Stomach (tissue), 9 donors: ENCODE data around the gene GLTP. TPM values are rescaled to one million over a fixed set of nuclear protein-coding genes. Genes with fewer than 3 reads are reported as not detected.

Experiments
- DNase-seq, 2 donors: peaks; one replicate each; pipeline versions ENCODE4 v3.0.0 to v3.0.0-alpha.2; 2013 to 2019
- H3K27ac ChIP-seq, 5 donors: fragments of 200-600 bp in 4 of 5; sonication (generic) in 4 of 5; one replicate each; pipeline ENCODE4 v1.5.1; 2013 to 2019; ENCODE audit warnings: mild to moderate bottlenecking in 1 of 5, moderate library complexity in 1 of 5
- H3K27me3 ChIP-seq, 3 donors: fragments of 200-600 bp; sonication (generic); one replicate each; pipeline ENCODE4 v1.5.1; 2017 to 2019; ENCODE audit warnings: mixed run types in 1 of 3
- H3K36me3 ChIP-seq, 4 donors: fragments of 200-600 bp; sonication (generic); 1 replicate in 3 of 4; 2 replicates in 1 of 4; pipeline ENCODE4 v1.5.1; 2016 to 2019
- H3K4me1 ChIP-seq, 4 donors: fragments of 200-600 bp; sonication (generic); one replicate each; pipeline ENCODE4 v1.5.1; 2016 to 2019
- H3K4me3 ChIP-seq, 4 donors: fragments of 200-600 bp; sonication (generic) in 3 of 4; one replicate each; pipeline ENCODE4 v1.5.1; 2016 to 2019; ENCODE audit warnings: mild to moderate bottlenecking in 1 of 4
- H3K9me3 ChIP-seq, 4 donors: fragments of 200-600 bp; sonication (generic); one replicate each; pipeline ENCODE4 v1.5.1; 2016 to 2019
- EP300 ChIP-seq: sonication (generic); formaldehyde crosslinking; IDR thresholded peaks from one replicate; pipeline ENCODE4 v1.6.1; 2017; ENCODE audit warnings: antibody characterized with exemption
- POLR2A ChIP-seq, 4 donors: fragments of 450-650 bp; IDR thresholded peaks; one replicate each; pipeline ENCODE4 v1.6.1; 2016; ENCODE audit warnings: antibody characterized with exemption in 4 of 4, control low read depth in 2 of 4, mild to moderate bottlenecking in 1 of 4, moderate library complexity in 1 of 4
- POLR2AphosphoS5 ChIP-seq, 3 donors: sonication (generic); formaldehyde crosslinking; IDR thresholded peaks; one replicate each; pipeline ENCODE4 v1.6.1; 2016; ENCODE audit warnings: antibody characterized with exemption in 3 of 3
- WGBS, 5 donors: extraction: QIAGEN DNeasy Blood & Tissue Kit in 3 of 5; methylation state at CpG; one replicate each; pipeline versions ENCODE4 v1.1.5 to v1.1.7; 2013 to 2018; 5-methylcytosine and 5-hydroxymethylcytosine counted together
- intact Hi-C: fragments of 100-400 bp; cut with DNase I; formaldehyde crosslinking; loops from one replicate; pipeline ENCODE4 v1.15.1; 2023; ENCODE audit warnings: low total_unique reads
- polyA plus RNA-seq, 3 donors: library from polyadenylated mRNA; stranded (reverse); fragments of 200-250 nt; gene quantifications; one replicate each; pipeline ENCODE4 v1.2.3, GENCODE V29; 2013
- total RNA-seq, 5 donors: library from RNA; depleted of rRNA; stranded (reverse); fragments of >200 nt; gene quantifications; one replicate each; pipeline versions ENCODE4 v1.1.0 to v1.2.3, GENCODE V29; 2014 to 2016
- TF ChIP-seq, protein P1 (sequence below), 7 experiments: fragments of 450-650 bp in 4 of 7; fragments of 200-600 bp in 3 of 7; sonication (generic) in 3 of 7; IDR thresholded peaks; one replicate each; pipeline ENCODE4 v1.5.1; 2016 to 2019; ENCODE audit warnings: antibody characterized with exemption in 7 of 7, control low read depth in 2 of 7, mild to moderate bottlenecking in 1 of 7
- donor health status: healthy with polysubstance abuse.
- donor health status: Bipolar disorder and iron deficiency.
- donor health status: healthy.

GLTP gene
- total and polyA plus RNA-seq, 8 donors = 26.4 to 93.6 (median 50.1) TPM

DNA sequence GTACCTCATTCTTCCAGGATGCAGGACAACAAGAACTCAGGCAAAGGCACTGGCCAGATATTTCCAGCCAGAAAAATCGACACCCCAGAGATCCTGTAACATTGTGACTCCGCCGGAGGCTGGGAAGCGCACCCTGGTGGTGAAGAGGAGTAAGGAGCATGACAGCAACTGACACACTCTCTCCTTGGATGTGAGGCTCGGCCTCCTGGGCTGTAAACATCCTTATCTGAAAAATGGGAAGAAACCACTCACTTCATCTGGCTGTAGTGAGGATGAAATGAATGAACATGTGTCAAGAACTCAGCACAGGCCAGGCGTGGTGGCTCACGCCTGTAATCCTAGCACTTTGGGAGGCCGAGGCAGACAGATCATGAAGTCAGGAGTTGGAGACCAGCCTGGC lies 47.3 kb upstream of the GLTP start:
- 73 to 80% (median 76%) methylated on average over 8 of the region's 8 CpGs for WGBS, 5 donors
- TF ChIP-seq, protein P1, sequence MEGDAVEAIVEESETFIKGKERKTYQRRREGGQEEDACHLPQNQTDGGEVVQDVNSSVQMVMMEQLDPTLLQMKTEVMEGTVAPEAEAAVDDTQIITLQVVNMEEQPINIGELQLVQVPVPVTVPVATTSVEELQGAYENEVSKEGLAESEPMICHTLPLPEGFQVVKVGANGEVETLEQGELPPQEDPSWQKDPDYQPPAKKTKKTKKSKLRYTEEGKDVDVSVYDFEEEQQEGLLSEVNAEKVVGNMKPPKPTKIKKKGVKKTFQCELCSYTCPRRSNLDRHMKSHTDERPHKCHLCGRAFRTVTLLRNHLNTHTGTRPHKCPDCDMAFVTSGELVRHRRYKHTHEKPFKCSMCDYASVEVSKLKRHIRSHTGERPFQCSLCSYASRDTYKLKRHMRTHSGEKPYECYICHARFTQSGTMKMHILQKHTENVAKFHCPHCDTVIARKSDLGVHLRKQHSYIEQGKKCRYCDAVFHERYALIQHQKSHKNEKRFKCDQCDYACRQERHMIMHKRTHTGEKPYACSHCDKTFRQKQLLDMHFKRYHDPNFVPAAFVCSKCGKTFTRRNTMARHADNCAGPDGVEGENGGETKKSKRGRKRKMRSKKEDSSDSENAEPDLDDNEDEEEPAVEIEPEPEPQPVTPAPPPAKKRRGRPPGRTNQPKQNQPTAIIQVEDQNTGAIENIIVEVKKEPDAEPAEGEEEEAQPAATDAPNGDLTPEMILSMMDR (IDR thresholded peaks at IDR 0.05) = peak in 4 of 7 experiments; percentile 25 to 40 (median 38)
- no peak for TF ChIP-seq EP300
- TF ChIP-seq POLR2A (IDR thresholded peaks at IDR 0.05) = no peak
- Histone ChIP-seq H3K4me1 (peaks cover 0 to 11% (median 9%) of the 10 kb centered on the region in 4 donors), H3K27ac (no peak overlapping the region), H3K27me3 (no peaks in the 10 kb centered on the region), H3K36me3 (peaks cover 14 to 82% (median 57%) of the 10 kb centered on the region in 4 donors), H3K4me3 (no peak overlapping the region), H3K9me3 (no peaks in the 10 kb centered on the region)
- intact Hi-C loops = no loop called here
- peak; percentile 27 to 39 for DNase-seq

DNA sequence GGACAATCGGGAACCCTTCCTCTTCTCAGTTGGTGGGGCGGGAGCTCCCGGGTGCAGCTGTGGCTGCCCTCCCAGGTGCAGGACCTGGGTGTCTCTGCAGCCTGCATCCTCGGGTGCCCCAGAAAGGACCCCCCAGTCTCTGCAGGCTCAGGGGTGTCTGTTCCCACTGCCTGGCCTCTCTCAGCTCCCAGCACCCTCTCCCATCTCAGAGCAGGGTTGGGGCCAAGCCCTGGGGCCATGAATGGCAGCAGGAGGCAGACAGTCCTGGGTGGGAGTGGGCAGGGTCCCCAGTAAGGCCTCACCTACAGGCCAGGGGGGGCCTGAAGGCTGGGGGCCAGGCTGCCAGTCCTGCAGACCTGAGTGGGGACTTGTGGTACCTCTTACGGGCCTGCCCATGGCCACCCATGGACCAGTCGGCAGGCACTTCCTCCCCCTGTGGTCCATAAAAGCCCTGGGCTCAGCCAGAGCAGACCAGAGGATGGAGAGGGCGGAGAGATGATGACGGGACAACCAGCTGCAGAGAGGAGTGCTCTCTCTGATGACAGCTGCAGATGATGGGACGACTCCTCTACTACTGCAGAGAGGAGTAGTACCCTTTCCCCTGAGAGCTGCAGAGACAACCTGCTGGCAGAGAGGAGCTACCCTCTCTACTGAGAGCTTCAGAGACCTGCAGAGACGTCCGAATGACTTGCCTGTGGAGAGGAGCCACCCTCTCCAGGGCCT lies 46.3 kb upstream of the GLTP start:
- no peak for TF ChIP-seq POLR2A (IDR thresholded peaks at IDR 0.05)
- TF ChIP-seq, protein P1 (IDR thresholded peaks at IDR 0.05) = no peak
- WGBS, 5 donors = 86 to 95% (median 91%) methylated on average over 7 to 11 of the region's 11 CpGs
- Histone ChIP-seq H3K36me3 (peaks cover 14 to 80% (median 53%) of the 10 kb centered on the region in 4 donors), H3K4me3 (no peak overlapping the region), H3K27ac (no peak overlapping the region), H3K27me3 (no peaks in the 10 kb centered on the region), H3K4me1 (peaks cover 0 to 11% (median 9%) of the 10 kb centered on the region in 4 donors), H3K9me3 (no peaks in the 10 kb centered on the region)
- intact Hi-C loops = no loop called here
- DNase-seq = no peak

DNA sequence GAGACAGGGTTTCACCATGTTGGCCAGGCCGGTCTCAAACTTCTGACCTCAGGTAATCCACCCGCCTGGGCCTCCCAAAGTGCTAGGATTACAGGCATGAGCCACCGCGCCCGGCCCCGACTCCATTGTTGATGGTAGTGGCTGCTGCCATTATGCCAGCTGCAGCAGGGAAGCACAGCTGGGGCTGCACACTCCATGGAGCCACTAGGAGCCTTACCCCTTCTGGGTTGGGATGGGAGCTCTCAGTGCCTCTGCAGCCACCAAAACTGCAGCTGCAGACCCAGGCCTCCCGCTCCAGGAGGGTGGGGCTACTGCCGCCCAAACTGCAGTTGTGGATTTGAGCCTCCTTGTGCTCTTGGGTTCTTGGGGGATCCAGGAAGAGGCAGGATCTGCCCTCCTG lies 45.7 kb upstream of the GLTP start:
- Histone ChIP-seq H3K4me3 (no peak overlapping the region), H3K9me3 (no peaks in the 10 kb centered on the region), H3K36me3 (peaks cover 15 to 76% (median 52%) of the 10 kb centered on the region in 4 donors), H3K27ac (no peak overlapping the region), H3K27me3 (no peaks in the 10 kb centered on the region), H3K4me1 (peaks cover 0 to 11% (median 9%) of the 10 kb centered on the region in 4 donors)
- TF ChIP-seq, protein P1 (IDR thresholded peaks at IDR 0.05) = no peak
- TF ChIP-seq POLR2AphosphoS5 (IDR thresholded peaks at IDR 0.05) (no peak), POLR2A (IDR thresholded peaks at IDR 0.05) (no peak), EP300 (no peak)
- 87 to 100% (median 95%) methylated on average over 5 to 8 of the region's 8 CpGs for WGBS, 5 donors
- no peak for DNase-seq
- intact Hi-C loops = no loop called here

DNA sequence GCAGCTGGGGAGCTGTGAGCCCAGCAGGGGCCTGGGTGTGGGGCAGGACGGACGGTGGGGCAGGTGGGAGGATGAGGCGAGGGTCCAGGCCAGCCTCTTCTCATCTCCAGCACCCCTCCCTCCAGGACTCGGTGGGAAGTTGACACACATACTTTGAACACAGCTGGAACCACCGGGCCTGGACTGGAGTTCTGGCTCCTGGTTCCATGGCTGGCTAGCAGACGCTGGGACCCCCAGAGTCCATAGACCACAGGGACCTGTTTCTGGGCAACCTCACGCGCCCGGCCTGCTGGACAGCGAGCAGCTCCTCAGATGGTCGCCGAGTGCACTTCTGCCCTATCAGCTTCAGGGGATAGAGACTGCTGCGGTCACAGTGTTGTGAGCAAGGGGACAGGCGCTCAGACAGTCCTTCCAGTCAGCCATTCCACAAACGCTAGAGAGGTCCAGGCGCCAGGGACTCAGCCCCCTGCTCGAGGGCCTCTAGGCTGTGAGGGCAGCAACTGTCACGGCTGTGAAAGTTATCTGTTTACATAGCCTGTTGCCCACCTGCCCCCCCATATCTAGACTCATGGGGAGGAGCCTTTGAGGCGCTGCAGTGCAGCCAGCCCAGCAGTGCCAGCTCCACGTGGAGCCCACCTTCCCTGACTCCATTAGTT lies 45.0 kb upstream of the GLTP start:
- H3K27ac ChIP-seq = no peak overlapping the region
- H3K4me1 ChIP-seq = peaks cover 0 to 10% (median 7%) of the 10 kb centered on the region in 4 donors
- no peak overlapping the region for H3K4me3 ChIP-seq
- H3K27me3 ChIP-seq = no peaks in the 10 kb centered on the region
- H3K36me3 ChIP-seq = peaks cover 16 to 76% (median 52%) of the 10 kb centered on the region in 4 donors
- H3K9me3 ChIP-seq = no peaks in the 10 kb centered on the region
- TF ChIP-seq EP300 (no peak), POLR2AphosphoS5 (IDR thresholded peaks at IDR 0.05) (no peak), POLR2A (IDR thresholded peaks at IDR 0.05) (no peak)
- TF ChIP-seq, protein P1 (IDR thresholded peaks at IDR 0.05) = no peak
- 55 to 75% (median 69%) methylated on average over 10 to 20 of the region's 20 CpGs for WGBS, 5 donors
- intact Hi-C loops = no loop called here
- peak in 1 of 2 donors; percentile 56 for DNase-seq
